ENCODE results near the gene SGCG.

The SGCG gene

DNA sequence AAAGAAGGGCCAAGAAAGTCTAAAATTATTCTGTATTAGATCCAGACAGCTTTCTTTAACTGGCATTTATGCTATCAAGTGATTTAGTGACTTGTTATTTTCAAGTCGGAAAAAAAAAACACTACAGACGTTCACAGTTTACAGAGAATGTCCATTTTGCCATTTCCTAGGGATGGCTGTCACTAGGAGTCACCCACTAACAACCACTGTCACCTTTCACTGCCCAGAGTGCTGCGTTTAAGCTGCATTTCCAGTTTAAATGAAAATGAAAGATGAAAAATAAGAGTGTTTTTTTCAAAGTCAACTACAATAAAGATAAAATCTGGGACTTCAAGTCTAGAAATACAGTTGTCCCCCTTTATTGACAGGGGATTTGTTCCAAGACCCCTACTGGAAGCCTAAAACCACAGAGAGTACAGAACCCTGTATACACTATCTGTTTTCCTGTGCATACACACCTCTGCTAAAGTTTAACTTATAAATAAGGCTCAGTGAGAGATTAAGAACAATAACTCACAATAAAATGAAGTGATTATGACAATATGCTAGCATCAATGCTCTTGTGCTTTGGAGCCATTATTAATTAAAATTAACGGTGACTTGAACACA lies 140.3 kb downstream of the SGCG start:
- H3K27ac ChIP-seq, result peak overlapping the region; percentile 92
- POLR2A ChIA-PET (ENCODE audit: low non-redundant PET), result no interaction called here
- no peak for TF ChIP-seq CTCF (conservative IDR thresholded peaks at IDR 0.05; ENCODE audit: low read depth)
- DNase-seq (ENCODE audit: low spot score), result no peak
- CTCF ChIA-PET, result interaction anchor here (0.6 to 0.7 kb wide), 2 partner anchors 233 to 1957 kb away, joined by 5 to 7 read pairs; no protein-coding TSS in a partner anchor

DNA sequence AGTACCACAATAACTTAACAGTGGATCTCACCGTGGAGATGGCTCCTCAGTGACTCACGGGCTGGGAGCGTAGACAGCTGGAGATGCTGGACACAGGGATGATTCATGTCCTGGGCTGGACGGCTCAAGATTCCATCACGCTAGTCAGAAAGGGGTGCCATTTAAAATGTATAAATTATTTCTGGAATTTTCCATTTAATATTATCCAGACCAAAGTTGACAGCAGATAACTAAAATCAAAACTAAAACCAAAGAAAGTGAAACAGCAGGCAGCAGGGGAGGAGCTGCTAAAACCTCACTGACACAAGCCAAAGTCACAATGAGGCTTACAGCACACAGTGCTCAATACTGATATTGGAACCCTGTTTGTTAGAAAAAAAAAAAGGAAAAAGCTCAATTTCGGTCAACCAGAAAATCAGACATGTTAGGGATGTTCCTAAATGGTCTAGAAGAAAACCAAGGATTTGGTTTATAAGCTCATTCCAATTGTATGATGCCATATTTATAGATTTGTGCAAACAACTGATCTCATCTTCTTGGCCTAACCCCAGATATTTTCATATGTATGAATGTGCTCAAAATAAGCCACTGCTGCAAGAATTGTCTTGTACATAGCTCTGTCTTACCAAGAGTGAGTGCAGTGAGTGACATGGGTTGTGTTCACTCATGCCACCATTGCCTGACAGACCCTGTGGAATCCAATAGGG lies 140.9 kb downstream of the SGCG start:
- POLR2A ChIA-PET (ENCODE audit: low non-redundant PET), result interaction anchor here (0.7 kb wide), 1 partner anchor 102 kb away, joined by 4 read pairs; no protein-coding TSS in a partner anchor
- CTCF ChIA-PET, result interaction anchor here (0.6 kb wide), 2 partner anchors 1162 to 1957 kb away, joined by 3 to 7 read pairs; no protein-coding TSS in a partner anchor
- TF ChIP-seq CTCF (conservative IDR thresholded peaks at IDR 0.05; ENCODE audit: low read depth), result no peak
- peak; percentile 79 for DNase-seq (ENCODE audit: low spot score)
- peak overlapping the region; percentile 92 for H3K27ac ChIP-seq

DNA sequence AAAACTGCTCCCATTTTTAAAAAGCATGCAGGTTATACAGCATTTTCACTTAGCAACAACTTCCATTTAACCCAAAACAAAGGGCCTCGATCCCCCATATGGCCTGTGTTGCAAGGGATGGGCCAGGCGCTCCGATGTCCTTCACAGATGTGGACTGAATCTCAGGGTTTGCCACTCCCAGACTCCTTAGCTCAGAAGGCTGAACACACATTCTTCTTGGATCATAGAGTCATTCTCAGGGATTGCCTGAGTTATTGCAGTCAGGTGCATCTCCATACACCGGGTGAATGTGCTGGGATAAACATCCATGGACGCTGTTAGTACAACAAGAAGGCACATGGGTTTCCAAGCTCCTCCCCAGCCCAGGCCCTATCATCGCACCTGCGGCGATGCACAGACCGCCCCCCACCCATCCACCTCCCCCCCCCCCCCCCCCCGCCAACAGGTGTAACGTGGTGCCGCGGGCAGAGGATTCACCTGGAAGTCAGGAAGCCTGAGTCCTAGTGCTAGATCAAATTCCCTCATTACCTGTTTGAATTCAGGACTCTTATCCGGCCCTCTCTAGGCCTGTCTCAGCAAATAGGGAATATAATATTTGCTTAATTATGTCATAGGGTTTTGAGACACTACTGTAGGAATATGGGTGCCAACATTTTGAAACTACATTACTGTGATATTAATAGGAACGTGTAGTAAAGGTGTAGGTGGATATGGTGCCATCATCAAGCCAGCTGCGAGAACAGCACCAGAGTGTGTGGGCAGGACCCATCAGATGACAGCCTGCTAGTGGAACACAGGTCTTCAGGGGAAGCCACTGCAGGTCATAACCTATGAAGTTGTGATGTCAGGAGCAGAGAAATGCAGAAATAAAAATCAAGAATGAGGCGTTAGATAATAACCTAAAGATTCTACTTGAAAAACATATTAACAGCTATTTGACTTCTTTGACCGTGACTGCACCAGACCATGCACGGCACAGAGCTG lies 141.9 kb downstream of the SGCG start:
- TF ChIP-seq CTCF (conservative IDR thresholded peaks at IDR 0.05; ENCODE audit: low read depth), result no peak
- no peak for DNase-seq (ENCODE audit: low spot score)
- ChIA-PET CTCF (interaction anchor here (0.6 kb wide), 1 partner anchor 1163 kb away, joined by 3 read pairs; no protein-coding TSS in a partner anchor), POLR2A (ENCODE audit: low non-redundant PET) (interaction anchor here (0.7 kb wide), 1 partner anchor 101 kb away, joined by 4 read pairs; no protein-coding TSS in a partner anchor)
- peak overlapping the region; percentile 92 for H3K27ac ChIP-seq

DNA sequence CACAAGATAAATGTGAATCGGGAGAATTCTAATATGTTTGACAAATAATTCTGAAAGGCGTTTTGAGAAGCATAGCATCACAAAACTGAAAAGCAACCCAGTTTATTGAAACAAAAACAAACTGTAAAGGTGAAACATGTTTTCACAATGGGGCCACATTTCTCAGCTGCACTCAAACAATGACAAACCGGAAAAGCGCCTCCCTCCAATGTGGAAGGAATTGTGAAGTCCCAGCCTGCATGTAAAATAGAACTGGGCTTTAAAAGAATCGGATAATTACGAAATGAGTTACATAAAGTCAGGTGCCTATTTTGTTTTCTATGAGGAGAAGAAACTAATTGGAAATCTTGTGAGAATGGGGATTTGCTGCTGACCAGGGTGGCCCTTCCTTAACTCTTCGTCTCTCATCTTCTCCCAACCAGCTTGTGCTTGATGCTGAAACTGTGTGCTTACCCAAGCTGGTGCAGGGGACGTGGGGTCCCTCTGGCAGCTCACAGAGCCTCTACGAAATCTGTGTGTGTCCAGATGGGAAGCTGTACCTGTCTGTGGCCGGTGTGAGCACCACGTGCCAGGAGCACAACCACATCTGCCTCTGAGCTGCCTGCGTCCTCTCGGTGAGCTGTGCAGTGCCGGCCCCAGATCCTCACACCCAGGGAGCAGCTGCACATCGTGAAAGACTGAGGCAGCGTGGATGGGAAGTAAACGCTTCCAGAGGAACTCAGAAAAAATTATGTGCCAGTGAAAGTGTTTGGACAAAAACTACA lies 143.3 kb downstream of the SGCG start:
- H3K27ac ChIP-seq, result no peak overlapping the region
- TF ChIP-seq CTCF (conservative IDR thresholded peaks at IDR 0.05; ENCODE audit: low read depth), result no peak
- ChIA-PET CTCF (no interaction called here), POLR2A (ENCODE audit: low non-redundant PET) (no interaction called here)
- no peak for DNase-seq (ENCODE audit: low spot score)

GRCh38 chr13:23325191-23325590 lies 144.4 kb downstream of the SGCG start:
- H3K27ac ChIP-seq, result no peak overlapping the region
- TF ChIP-seq CTCF (conservative IDR thresholded peaks at IDR 0.05; ENCODE audit: low read depth), result no peak
- CTCF ChIA-PET, result no interaction called here
- POLR2A ChIA-PET (ENCODE audit: low non-redundant PET), result no interaction called here
- no peak for DNase-seq (ENCODE audit: low spot score)
